GM21526 (cell line): Measurements from ENCODE around the gene VASH1.

Source experiments
- ATAC-seq: cut with Tn5 transposase; IDR thresholded peaks from one replicate; pipeline ENCODE4 v1.9.1; 2021; ENCODE audit warnings: moderate library complexity; ENCODE audit not compliant: unreplicated experiment, low FRiP score

The VASH1 gene

GRCh38 chr14:76770521-76771436, 9.5 kb downstream of the VASH1 start:
- no peak for ATAC-seq

GRCh38 chr14:76771437-76771980, 10.2 kb downstream of the VASH1 start:
- ATAC-seq: no peak

DNA sequence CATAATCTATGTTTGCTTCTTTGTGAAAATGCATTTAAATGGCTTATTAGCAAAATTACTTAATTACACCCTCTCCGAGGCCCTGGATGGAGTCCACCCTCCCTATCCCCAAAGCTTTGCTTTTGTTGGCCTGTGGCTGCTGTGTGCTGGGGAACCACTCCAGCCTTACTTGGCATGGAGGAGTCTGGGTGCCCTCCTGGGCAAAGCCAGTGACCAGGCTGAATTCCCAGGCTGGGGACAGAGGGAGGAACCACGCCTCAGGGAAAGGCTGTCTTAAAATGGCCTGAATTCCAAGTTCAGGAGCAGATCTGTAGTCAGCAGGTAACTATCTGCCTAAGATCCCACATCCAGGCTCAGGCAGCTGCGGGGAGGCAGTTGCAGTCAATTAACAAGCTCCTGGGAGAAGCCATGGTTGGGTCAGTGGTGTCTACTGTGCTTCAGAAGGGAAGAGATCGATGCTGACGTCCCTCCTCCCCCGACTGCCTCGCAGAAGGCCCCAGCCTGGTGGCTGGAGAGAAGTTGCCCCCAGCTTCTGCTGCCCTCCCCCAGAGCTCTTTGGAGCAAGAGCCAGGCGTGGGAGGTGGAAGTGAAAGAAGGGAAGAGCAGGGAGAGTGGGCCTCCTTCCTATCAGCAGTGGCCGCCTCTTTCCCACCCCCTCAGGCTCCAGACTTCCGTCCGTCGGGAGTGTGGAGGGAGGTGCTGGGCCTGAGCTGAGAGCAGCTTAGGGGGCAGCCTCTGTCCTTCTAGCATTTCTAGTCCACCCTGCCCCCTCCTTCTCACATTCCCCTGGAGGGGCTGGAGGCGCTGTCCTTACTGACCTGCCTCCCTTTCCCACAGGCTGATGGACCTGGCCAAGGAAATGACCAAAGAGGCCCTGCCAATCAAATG, 11.3 kb downstream of the VASH1 start:
- ATAC-seq: no peak

DNA sequence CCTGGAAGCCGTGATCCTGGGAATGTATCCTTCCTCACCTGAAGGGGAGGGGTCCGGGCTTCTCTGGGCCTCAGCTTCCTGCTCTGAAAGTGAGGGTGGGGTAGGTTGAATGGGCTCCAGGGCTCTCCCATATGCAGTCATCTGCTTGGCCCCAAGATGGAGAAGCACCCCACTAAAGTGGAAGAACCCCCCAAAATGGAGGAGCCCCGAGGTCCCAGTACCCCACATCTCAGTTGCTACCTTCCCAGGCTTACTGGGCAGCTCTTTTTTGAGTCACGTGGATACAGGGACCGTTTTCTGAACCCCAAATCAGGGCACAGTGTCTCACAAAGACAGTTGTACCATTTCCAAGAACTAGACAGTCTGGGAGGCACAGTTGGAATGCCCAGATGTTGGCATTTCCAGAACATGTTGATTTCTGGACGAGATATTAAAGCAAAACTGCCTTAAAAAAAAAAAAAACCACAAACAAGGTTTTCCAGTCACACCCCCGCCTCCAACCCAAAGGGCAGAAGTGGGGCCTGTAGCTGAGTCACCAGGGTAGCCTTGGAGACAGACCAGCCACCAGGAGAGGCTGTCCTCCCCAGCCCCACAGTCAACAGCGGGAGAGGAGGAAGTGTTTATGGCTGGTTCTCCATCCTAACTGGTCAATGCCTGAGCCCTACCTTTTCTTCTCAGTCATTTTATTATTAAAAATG, 12.1 kb downstream of the VASH1 start:
- no peak for ATAC-seq

- ATAC-seq: no peak
These were observed 12.9 kb downstream of the VASH1 start for GRCh38 chr14:76773956-76774820.

DNA sequence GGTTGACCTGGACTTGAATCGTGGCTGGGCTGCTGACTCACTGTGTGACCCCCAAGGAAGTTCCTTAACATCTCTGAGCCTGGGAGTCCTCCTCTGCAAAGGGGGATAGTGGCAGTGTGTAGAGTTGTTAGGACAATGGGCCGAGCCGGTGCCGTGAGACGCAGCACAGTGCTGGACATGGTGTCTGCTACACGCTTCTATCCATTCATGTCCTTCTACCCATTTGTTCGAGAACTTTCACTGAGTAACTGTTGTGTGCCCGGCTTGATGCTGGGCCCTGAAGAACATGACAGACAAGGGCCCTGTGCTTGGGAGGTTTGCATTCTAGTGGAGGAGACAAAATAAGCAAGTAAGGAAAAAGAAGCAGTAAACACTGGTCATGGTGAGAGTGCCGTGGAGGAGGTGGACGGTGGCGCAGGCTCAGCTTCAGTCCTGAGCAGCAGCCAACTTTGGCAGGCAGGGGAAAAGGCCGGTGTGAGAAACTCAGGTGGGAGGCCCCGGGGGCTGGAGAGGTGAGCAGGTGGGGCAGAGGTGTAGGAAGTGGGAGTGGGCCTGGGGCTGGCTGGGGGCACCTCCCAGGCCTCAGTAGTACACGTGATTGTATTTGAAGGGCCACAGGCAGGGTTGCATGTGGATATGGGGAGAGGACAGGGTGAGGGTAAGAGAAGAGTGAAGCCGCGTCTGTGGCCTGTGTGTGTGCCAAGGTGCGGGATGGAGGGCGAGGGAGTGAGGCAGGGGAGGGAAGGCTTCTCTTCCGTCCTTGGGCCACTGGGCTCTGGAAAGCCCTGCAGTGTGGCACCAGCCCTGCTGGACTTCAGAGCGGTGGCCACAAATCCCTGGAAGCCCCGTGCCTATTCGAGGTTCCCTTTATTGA, 13.8 kb downstream of the VASH1 start:
- no peak for ATAC-seq

DNA sequence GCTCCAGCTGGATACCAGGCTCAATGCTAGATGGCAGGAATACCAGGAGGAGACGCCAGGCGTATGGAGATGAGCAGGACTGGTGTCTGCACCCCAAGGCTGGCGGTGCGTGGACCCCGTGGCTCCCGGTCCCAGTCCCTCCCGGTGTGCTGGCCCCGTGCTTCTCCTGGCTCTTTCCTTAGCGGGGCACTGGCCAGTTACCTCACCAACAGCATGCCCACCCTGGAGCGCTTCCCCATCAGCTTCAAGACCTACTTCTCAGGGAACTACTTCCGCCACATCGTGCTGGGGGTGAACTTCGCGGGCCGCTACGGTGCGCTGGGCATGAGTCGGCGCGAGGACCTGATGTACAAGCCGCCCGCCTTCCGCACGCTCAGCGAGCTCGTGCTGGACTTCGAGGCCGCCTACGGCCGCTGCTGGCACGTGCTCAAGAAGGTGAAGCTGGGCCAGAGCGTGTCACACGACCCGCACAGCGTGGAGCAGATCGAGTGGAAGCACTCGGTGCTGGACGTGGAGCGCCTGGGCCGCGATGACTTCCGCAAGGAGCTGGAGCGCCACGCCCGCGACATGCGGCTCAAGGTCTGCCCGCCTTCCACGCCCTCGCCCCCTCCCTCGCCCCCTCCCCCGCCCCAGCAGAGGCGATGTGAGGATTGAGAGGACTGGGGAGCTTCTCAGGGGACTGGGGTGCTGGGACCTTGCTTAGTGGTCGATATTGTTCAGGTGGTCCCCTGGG, 14.6 kb downstream of the VASH1 start:
- no peak for ATAC-seq

- no peak for ATAC-seq
These were observed 15.4 kb downstream of the VASH1 start for GRCh38 chr14:76776428-76777251.

GRCh38 chr14:76777721-76778120, 16.5 kb downstream of the VASH1 start:
- no peak for ATAC-seq

GRCh38 chr14:76778546-76779215, 17.4 kb downstream of the VASH1 start:
- no peak for ATAC-seq

- no peak for ATAC-seq
These were observed 18.2 kb downstream of the VASH1 start for GRCh38 chr14:76779221-76780057.

GRCh38 chr14:76780058-76780345, 18.7 kb downstream of the VASH1 start:
- no peak for ATAC-seq

GRCh38 chr14:76780360-76780759, 19.1 kb downstream of the VASH1 start:
- ATAC-seq: no peak

- no peak for ATAC-seq
These were observed 19.8 kb downstream of the VASH1 start for GRCh38 chr14:76780875-76781647.

DNA sequence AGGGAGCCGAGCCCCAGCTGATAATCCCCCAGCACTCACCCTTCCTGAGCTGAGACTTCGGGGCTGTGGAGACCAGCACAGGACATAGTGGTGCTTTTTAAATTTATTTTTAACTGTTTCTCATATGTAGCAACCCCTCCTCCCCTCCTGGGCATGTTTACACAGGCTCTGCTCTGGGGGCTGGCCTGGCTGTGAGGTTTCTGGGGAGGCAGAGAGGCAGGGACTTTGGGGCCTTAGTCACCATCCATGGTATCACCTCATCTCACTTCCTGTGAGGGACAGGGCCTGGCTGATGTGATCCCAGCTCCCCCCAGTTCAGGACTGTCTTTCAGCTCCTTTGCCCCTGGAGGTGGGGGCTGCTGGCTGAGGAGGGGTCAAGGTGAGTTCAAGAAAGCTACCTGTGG, 20.4 kb downstream of the VASH1 start:
- no peak for ATAC-seq
